ENCODE measurements around the gene CCDC106.

Gene CCDC106

GRCh38 chr19:55614711-55615542 lies 33.1 kb upstream of the CCDC106 start:
- no peak for DNase-seq

GRCh38 chr19:55615543-55616394 lies 32.2 kb upstream of the CCDC106 start:
- no peak for DNase-seq

DNA sequence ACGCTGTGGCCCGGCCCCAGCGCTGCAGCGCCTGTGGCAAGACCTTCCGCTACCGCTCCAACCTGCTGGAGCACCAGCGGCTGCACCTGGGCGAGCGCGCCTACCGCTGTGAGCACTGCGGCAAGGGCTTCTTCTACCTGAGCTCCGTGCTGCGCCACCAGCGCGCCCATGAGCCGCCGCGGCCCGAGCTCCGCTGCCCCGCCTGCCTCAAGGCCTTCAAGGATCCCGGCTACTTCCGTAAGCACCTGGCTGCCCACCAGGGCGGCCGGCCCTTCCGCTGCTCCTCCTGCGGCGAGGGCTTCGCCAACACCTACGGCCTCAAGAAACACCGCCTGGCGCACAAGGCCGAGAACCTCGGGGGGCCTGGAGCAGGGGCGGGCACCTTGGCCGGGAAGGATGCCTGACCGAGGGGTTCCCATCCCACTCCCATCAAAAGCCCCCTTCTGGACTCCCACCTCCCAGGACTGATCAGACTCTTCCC lies 31.6 kb upstream of the CCDC106 start:
- no peak for DNase-seq

DNA sequence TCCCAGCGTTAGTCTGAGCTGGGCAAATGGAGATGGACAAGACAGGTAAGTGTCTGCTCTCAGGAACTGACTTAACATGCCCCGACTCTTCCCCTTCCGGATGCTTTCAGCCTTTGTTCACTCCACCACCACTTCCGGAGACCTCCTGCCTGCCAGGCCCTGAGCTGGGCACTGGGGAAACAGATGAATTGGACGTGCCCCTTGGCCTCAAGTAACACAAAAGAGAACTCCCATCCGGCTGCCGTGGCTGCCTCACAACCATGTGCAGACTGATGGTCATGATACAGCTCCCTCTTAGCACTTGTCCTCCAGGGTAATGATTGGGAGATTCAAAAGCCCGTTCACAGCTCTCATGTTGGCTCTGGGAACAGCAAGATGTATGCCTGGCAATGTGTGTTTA lies 30.6 kb upstream of the CCDC106 start:
- no peak for DNase-seq

- DNase-seq = no peak
These were observed 29.6 kb upstream of the CCDC106 start for GRCh38 chr19:55618426-55618825.

- DNase-seq = no peak
These were observed 28.7 kb upstream of the CCDC106 start for GRCh38 chr19:55619286-55619685.

- no peak for DNase-seq
These were observed 27.4 kb upstream of the CCDC106 start for GRCh38 chr19:55620410-55621204.

DNA sequence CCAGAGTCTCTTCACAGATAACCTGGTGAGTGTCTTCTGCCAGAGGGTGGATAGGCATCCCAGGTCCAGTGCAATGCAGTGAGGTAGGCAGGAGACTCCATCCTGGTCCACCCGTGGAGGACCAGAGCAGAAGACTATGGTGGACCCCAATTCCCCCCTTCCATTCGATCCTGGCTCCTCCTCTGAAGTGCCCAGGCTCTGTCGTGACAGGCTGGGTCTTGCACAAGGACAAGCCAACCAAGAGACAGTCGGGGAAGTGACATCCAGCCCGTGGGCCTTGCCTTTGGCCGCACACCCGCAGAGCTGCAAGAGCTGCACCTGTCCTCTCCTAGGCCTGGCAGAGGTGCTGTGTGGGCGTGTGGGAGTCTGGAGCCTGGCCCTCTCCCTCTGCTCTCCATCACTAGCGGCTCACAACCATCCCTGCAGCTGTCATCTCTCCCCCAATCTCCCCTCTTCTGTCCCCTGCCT lies 26.8 kb upstream of the CCDC106 start:
- DNase-seq = no peak

GRCh38 chr19:55621673-55622231 lies 26.3 kb upstream of the CCDC106 start:
- DNase-seq = no peak

DNA sequence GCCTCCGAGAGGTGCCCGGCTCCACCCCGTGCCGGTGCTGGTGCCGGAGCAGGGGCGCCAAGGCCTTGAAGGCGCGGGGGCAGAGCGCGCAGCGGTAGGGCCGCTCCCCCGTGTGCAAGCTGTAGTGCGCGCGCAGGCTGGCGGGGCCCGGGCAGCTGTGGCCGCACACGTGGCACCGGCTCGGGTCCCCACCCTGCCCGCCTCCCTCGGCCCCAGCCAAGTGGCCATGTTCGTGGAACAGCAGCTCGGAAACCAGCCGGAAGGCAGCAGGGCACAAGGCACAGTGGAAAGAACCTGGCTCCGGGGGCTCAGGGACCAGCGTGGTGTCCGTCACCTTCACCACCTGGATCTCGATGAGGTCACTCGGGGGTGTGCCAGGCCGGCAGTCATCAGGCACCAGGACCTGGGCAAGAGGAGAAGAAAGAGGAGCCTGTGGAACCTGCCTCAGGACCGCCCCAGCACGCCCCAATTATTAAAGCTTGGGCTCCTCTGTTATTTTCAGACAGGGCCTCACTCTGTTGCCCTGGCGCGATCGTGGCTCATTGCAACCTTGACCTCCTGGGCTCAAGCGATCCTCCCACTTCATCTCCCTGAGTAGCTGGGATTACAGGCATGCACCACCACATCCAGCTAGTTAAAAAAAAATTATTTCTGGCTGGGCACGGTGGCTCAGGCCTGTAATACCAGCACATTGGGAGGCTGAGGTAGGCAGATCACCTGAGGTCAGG lies 25.6 kb upstream of the CCDC106 start:
- DNase-seq = no peak

- DNase-seq = no peak
These were observed 24.9 kb upstream of the CCDC106 start for GRCh38 chr19:55623130-55623529.

- DNase-seq = no peak
These were observed 24.5 kb upstream of the CCDC106 start for GRCh38 chr19:55623561-55623960.

- peak; percentile 94 to 95 for DNase-seq
These were observed 23.7 kb upstream of the CCDC106 start, which contains the start of gene ZNF784 for GRCh38 chr19:55624109-55625003. ZNF784 (minus strand) TSS chr19:55624566; CDS start chr19:55624561, 5 bp downstream.

DNA sequence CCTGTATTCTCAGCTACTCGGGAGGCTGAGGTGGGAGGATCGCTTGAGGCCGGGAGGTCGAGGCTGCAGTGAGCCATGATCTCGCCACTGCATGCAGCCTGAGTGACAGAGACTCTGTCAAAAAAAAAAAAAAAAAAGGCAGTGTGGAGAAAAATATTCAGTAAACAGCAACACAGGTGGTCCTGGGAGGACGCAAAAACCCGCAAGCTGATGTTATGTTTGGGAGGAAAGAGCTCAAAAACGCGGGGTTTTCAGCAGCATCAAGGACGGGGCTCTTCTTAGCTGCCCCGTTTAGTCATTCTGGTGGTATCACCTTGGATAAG lies 23.0 kb upstream of the CCDC106 start:
- DNase-seq = no peak

- DNase-seq = no peak
These were observed 21.7 kb upstream of the CCDC106 start for GRCh38 chr19:55626350-55626749.

DNA sequence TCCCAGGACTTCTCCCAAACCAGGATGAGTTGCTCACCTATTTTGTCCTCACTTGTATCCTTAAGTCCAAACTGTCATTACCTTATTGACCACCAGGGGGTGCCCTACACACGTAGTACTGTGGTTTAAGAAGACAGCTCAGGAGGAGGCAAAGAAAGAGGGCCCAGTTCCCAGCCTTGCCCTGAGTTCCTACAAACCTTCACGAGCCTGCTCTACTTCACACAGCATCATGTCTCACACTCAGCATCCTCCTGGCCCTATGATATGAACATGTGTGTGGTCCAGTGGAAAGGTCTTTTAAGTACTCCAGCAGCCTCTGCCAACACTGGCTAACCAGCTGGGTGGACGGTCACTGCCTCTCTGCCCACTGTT lies 15.6 kb upstream of the CCDC106 start:
- peak; percentile 82 to 93 for DNase-seq

- DNase-seq = no peak
These were observed 14.2 kb upstream of the CCDC106 start for GRCh38 chr19:55633861-55634260.

DNA sequence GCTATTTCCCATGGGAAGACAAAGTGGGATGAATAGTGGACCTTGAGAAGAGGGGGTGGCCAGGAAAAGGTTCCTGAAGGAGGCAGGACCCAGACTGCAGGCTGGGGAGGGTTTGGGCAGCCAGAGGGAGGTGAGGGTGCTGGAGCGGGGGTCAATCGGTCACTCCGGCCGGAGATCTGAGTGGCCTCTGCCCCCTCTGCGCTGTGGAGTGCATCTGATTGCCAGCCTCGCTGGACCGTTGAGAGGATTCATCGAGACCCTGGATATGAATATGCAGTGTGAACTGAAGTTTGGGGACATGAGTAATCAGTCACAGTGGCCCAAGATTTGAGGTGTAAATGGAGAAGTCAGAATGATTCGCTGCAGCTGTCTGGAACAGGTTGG lies 12.7 kb upstream of the CCDC106 start:
- no peak for DNase-seq

DNA sequence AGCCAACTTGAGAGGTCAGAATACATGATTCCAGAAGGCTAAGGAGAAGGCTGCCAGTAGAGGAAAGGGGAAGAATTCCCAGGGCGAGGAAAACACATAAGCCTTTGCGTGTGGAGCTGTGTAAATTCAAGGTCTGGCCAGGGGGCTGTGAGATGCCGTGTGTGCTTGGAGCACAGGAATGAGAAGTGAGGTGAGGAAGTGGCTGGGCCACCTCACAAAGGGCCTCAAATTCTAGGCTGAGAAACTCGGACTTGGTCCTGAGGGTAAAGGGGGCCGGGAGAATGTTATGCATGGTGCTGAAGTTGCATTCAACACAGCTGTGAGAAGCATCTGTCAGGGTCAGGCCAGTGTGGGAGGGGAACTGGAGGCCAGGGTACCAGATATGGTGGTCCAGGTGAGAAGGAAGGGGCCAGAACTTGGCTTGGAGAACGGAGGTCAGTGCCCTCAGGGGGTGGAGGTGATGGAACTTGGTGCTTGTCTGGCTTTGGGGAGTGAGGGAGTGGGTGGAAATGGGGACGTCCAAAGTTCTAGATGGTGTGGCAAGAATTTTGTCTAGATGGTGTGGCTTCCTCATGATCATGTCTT lies 12.1 kb upstream of the CCDC106 start:
- no peak for DNase-seq

DNA sequence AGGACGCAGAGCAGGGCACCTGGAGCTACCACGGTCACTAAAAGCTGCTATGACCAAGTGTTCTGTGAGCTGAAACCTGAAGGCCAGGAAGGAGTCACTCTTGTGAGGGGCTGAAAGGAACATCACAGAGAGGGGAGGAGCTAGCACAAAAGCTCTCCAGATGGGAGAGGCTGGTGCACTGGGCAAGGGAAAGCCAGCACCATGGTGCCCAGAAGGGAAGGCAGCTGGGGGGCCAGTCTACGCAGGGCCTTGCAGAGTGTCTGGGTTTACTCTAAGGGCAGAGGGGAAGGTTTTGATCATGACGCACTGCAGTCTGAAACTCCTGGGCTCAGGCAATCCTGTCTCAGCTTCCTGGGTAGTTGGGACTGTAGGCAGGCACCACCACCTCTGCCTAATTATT lies 11.3 kb upstream of the CCDC106 start:
- no peak for DNase-seq

DNA sequence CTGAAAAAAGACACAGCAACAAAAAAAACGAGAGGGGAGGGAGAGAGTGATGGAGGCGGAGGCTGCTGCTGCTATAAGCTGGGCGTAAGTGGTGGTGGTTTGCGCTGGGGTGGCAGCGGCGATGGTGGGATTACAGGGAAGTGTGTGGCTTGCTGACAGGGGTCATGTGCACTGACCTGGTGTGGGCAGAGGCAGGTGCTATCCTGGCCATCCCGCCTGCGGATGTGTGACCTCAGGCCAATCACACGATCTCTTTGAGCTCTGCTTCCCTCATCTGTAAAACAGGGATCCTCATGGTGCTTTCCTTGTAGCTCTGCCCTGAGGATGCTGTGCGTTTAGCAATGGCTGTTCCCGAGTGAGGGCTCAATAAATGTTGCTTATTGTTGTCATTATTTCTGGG lies 10.5 kb upstream of the CCDC106 start:
- DNase-seq = no peak

All from NCI-H1930 (cell line).